SU-DHL-6 (cell line): ENCODE results near the gene TNNT2.

Experiments used
- EZH2phosphoT487 ChIP-seq: fragments of 200-600 bp; sonication (generic), shearing (Covaris generic); conservative IDR thresholded peaks from 2 replicates; pipeline ENCODE4 v1.6.1; 2018; ENCODE audit warnings: mild to moderate bottlenecking, antibody characterized with exemption, low read length, moderate library complexity, mixed read lengths
- TF ChIP-seq, protein P1 (sequence below): fragments of 200-600 bp; sonication (generic); IDR thresholded peaks from one replicate; pipeline ENCODE4 v1.5.1; 2017; ENCODE audit warnings: antibody characterized with exemption, mild to moderate bottlenecking, low read length, moderate library complexity; ENCODE audit not compliant: insufficient read depth, poor library complexity, severe bottlenecking

GRCh38 chr1:201327687-201328240, 49.7 kb downstream of the TNNT2 start:
- TF ChIP-seq, protein P1, sequence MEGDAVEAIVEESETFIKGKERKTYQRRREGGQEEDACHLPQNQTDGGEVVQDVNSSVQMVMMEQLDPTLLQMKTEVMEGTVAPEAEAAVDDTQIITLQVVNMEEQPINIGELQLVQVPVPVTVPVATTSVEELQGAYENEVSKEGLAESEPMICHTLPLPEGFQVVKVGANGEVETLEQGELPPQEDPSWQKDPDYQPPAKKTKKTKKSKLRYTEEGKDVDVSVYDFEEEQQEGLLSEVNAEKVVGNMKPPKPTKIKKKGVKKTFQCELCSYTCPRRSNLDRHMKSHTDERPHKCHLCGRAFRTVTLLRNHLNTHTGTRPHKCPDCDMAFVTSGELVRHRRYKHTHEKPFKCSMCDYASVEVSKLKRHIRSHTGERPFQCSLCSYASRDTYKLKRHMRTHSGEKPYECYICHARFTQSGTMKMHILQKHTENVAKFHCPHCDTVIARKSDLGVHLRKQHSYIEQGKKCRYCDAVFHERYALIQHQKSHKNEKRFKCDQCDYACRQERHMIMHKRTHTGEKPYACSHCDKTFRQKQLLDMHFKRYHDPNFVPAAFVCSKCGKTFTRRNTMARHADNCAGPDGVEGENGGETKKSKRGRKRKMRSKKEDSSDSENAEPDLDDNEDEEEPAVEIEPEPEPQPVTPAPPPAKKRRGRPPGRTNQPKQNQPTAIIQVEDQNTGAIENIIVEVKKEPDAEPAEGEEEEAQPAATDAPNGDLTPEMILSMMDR = no peak
- no peak for TF ChIP-seq EZH2phosphoT487
